ENCODE results near the gene CASP3.
"Not testable (repeated sequence)": the region's sequence is repeated elsewhere in the genome, so short reads cannot be mapped to it uniquely, and the experiment has no call there.

DNA sequence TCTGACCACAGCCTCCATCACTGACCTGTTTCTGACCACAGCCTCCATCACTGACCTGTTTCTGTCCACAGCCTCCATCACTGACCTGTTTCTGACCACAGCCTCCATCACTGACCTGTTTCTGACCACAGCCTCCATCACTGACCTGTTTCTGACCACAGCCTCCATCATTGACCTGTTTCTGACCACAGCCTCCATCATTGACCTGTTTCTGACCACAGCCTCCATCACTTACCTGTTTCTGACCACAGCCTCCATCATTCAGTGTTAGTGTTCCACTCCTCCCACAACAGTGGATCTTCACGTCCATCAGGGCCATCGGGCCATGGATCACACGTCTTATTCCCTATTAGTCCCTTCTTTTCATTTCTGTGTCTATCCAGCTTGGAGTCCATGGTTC lies 24.7 kb downstream of the CASP3 start:
- TF ChIP-seq CTCF (conservative IDR thresholded peaks at IDR 0.05; ENCODE audit: low read depth, low read length); EZH2 (IDR thresholded peaks at IDR 0.05; ENCODE audit: borderline replicate concordance, low read depth, low read length, poor library complexity, severe bottlenecking): not testable (repeated sequence)
